Activated T-cell treated with anti-CD3 and anti-CD28 coated beads for 24 hours (primary cell): ENCODE data around the gene YTHDF2.
"Not testable (repeated sequence)": the region's sequence is repeated elsewhere in the genome, so short reads cannot be mapped to it uniquely, and the experiment has no call there.

Source experiments
- DNase-seq: peaks from one replicate; pipeline ENCODE4 v3.0.0-alpha.2; 2020; ENCODE audit warnings: low read depth

The YTHDF2 gene

DNA sequence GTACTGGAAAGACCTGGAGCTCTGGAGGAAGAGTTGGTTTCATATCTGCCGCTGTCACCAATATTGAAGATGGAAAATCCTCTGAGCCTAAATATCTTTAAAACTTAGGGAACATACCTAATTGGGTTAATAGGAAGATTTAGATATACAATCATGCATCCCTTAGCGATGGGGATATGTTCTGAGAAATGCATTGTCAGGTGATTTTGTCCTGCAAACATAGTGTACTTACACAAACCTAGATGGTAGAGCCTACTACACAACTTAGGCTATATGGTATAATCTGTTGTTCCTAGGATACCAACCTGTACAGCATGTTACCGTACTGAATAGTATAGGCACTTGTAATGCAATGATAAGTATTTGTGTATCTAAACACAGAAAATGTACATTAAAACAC lies 22.5 kb downstream of the YTHDF2 start:
- no peak for DNase-seq

DNA sequence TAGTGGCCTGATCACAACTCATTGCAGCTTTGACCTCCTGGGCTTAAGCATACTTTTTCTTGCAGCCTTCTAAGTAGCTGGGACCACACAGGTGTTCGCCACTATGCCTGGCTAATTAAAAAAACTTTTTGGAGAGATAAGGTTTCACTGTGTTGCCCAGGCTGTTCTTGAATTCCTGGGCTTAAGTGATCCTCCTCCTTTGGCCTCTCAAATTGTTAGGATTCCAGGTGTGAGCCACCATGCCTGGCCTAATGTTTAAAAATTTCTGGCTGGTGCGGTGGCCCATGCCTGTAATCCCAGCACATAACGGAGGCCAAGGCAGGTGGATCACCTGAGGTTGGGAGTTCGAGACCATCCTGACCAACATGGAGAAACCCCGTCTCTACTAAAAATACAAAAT lies 24.4 kb downstream of the YTHDF2 start:
- DNase-seq = no peak

DNA sequence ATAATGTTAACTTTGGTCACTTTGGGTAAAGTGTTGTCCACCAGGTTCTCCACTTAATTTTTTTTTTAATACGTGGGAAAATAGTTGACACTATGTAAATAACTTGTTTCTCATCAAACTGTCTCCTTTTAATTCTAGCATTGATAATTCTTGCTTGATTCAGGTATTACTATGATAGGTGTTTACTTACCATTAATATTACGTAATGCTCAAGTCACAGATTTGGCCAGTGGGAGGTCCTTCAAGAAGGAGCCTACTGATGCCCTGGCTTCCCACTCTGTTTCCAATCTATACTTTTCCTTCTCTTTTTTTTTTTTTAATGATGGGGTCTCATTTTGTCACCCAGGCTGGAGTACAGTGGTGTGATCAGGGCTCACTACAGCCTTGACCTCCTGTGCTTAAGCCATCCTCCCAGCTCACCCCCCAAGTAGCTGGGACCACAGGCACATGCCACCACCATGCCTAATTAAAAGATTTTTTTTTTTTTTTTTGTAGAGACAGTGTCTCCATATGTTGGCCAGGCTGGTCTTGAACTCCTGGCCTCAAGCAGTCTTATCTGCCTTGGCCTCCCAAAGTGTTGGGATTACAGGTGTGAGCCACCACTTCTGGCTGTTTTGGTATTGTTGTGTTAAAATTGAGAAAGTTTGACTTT lies 29.9 kb downstream of the YTHDF2 start:
- DNase-seq = no peak

DNA sequence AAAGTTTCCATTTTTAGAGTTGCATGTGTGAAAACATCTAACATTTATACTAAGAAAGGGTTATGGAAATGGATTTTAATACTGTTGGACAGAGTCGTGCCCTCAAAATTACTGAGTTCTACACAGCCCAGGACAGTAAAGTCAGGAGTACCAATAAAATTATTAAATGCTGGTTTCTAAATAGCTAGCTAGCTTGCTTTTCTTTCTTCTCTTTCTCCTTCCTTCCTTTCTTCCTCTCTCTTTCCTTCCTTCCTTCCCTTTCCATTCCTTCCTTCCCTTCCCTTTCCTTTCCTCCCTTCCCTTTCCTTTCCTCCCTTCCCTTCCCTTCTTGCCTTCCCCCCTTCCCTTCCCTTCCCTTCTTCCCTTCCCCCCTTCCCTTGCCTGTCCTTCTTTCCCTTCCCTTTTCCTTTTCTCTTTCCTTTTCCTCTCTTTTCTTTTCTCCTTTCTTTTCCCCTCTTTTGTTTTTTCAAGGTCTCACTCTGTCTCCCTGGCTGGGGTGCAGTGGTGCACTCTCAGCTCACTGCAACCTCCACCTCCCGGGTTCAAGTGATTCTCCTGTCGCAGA lies 33.9 kb downstream of the YTHDF2 start:
- no peak for DNase-seq

DNA sequence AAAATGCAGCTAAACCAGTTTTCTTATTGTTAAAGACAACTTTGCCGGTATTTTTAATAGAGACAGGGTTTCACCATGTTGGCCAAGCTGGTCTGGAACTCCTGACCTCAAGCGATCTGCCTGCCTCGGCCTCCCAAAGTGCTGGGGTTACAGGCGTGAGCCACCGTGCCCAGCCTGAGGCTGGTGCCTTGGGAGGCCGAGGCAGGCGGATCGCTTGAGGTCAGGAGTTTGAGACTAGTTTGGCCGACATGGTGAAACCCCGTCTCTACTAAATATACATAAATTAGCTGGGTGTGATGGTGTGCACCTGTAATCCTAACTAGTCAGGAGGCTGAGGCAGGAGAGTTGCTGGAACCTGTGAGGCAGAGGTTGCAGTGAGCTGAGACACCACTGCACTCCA lies 35.2 kb downstream of the YTHDF2 start:
- not testable (repeated sequence) for DNase-seq

DNA sequence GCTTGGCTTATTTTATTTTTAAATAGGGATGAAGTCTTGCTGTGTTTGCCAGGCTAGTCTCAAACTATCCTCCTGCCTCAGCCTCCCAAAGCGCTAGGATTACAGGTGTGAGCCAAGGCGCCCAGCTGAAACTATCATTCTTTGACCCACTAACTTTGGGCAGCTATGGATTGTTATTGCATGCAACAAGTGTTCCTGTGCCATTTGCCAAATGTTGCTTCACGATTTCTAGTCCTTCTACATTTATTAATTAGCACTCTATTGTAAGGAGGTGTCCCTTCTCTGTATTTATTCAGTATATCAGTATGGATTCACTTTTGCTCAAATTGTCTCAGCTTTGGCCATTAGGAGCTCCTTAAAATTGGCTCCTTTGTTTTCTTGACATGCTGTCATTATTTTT lies 36.4 kb downstream of the YTHDF2 start:
- DNase-seq = no peak

DNA sequence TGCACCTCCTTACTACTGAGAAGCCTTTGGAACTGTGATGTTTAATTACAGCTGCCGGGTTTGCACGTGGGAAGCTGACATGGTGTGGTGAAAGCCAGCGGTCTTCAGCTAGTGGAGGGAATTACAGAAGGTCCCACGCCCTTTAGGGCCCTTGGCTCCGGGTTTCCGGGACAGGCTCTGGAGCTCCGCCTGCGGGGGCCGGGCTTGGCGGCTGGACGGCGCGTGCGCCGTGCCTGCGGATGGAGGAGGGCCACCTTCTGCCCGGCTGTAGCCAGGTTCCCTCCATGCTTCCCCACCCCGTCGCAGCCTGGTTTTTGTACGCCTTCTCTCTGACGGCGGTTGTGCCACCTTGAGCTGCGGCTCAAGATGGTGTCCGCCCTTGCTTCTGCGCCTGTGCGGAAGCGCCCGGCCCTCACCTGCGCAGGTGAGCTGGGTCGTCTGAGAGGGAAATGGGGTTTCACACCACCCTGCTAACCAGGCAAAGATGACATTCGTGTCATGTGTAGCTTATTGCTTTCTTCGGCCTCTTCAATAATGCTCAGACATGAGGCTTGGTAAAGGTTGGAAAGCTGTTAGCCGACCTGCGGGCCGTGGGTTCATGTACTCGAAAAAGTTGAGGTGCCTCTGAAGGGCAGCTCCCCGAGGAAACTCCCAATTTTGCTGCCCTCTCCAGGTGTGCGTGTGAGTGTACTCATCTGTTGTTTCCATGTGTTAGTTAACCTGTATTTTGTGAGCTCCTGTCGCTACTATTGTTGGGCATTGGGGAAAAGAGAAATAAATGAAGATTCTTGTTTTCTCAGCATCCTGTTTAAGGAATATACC lies 38.6 kb downstream of the YTHDF2 start:
- DNase-seq = peak; percentile 46

DNA sequence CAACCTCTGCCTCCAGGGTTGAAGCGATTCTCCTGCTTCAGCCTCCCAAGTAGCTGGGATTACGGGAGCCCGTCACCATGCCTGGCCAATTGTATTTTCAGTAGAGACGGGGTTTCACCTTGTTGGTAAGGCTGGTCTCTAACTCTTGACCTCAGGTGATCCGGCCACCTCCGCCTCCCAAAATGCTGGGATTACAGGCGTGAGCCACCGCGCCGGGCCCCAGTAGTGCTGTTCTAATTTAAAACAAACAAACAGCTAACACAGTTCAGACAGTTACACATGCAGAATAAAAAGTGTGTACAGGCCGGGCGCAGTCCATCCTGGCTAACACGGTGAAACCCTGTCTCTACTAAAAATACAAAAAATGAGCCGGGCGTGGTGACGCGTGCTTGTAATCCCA lies 39.6 kb downstream of the YTHDF2 start:
- no peak for DNase-seq

DNA sequence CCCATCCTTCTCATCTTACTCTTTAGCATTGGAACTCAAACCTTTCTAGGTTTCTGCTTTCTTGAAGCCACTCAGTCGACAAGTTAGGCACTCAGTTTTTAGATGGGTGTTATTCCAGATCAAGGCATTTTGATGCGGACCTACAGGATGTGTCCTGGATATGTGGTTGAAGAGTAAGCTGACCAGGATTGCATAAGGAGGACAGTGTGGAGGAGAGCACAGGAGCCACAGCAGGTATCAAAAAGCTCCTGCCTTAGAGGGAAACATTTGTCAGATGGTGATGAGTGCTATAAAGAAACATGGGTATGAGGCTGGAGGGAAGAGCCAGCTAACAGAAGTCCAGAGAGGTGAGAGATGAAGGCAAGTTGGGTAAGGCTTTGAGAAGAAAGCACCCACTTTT lies 41.3 kb downstream of the YTHDF2 start:
- no peak for DNase-seq

DNA sequence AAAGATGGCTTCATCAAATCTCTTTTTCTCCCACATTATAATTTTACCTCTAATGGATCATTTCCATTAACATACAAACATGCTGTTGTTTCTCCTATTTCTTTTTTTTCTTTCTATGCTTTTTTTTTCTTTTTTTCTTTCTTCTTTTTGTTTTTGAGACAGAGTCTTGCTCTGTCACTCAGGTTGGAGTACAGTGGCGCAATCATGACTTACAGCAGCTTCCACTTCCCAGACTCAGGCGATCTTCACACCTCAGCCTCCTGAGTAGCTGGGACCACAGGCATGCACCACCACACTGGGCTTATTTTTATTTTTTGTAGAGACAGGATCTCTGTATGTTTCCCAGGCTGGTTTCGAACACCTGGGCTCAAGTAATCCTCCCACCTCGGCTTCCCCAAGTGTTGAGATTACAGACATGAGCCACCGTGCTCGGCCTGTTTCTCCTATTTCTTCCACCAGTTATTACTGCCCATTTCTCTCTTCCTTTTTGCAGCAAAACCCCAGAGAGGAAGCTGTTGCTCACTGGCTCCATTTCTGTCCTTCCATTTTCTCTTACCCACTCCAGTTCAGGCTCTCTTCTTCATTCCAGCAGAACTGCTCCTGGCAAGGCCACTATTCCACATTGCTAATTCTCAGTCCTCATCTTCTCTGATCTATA lies 43.1 kb downstream of the YTHDF2 start:
- no peak for DNase-seq

DNA sequence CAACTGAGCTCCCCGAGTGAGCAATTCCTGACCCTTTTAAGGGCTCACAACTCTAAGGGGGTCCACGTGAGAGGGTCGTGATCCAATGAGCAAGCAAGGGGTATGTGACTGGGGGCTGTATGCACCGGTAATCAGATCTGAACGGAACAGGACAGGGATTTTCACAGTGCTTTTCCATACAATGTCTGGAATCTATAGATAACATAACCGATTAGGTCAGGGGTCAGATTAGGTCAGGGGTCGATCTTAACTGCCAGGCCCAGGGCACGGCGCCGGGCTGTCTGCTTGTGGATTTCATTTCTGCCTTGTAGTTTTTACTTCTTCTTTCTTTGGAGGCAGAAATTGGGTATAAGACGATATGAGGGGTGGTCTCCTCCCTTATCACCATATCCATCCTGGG lies 44.6 kb downstream of the YTHDF2 start:
- DNase-seq = no peak

DNA sequence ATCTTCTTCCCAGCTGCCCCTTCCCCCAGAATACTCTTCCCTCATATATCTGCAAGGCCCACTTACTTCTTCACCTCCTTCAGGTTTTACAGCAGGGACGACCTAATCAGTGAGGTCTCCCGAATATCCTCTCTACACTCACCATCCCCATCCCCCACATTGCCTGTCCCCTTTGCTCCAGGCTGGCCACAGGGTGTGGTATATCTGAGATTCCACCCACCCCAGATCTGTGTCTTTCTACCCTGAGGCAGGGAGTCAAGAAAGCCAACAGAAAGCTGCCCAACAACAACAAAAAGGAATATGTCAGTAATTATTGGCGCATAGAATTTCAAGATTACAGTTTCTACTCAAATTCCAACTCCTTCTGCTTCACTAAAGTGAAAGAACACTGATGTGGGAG lies 45.3 kb downstream of the YTHDF2 start:
- DNase-seq = no peak

DNA sequence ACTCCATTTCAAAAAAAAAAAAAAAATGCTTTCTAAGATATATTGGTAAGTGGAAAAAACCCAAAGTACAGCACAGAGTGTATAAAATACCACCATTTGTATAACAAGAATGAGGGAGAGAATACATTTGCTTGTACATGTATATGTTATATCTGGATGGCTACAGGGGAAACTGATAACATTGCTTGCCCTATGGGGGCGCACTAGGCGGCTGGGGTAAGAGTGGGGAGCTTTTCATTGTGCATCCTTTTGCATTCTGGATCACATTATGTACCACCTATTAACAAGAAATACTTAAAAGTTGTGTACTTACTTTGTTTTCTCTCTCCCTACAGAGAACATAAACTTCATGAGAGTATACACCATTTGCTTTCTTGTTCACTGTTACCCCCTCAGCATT lies 46.6 kb downstream of the YTHDF2 start:
- no peak for DNase-seq

DNA sequence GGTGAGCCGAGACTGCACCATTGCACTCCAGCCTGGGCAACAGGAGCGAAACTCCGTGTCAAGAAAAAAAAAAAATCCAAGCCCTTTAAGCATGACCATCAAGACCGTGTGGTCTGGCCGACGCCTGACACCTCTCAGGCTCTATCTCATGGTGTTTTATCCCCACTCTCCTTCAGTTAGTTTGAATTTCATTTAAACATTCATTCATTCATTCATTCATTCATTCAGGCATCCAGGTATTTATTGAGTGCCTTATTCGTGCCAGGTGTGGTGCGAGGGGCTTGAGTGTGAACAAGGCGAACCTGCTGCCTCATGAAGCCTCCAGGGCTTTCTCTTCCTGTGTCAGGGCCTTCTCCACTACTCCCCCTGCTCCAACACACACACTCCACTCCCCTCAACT lies 52.7 kb downstream of the YTHDF2 start:
- DNase-seq = no peak

DNA sequence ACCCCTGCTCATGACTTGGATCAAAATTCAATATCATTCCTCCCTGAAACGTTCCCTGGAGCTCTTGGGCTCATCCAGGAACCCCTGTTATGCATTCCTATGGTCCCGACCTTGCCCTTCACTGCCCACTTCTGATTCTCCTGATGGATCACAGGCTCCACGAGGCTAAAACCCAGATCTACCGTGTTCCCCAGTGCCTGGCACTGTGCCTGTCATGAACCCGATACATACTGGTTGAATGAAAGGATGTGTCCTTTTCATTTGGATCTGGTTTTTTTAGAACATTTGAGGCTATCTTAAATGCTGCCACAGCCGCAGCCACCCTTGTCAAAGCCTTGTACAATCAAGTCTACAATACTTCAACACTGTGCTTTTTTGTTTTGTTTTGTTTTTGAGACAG lies 53.1 kb downstream of the YTHDF2 start:
- no peak for DNase-seq

DNA sequence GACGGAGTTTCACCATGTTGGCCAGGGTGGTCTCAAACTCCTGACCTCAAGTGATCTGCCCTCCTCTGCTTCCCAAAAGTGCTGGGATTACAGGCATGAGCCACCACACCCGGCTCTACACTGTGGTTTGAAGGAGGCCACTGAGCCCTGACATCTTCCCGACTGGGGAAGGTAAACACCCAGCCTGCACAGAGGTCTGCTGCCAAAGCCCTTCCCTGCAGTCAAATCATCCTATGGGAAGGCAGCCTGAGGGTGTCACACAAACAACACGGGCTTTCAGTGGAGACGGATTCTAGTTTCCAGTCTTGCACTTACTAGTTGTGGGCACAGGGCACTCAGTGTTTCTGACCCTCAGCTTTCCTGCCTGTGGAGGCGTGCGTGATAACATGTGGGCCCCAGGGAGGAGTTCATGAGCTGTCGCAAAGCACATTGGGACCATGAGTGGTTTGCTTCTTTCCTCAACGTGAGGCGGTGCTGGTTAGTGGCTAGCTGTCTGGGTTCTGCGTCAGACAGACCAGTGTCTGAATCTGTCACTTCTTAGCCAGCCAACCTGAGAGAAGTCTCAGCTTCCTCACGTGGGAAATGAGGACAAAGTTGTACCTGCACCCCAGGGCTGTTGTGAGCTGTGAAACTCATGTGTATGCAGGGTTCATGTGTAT lies 53.8 kb downstream of the YTHDF2 start:
- DNase-seq = no peak

DNA sequence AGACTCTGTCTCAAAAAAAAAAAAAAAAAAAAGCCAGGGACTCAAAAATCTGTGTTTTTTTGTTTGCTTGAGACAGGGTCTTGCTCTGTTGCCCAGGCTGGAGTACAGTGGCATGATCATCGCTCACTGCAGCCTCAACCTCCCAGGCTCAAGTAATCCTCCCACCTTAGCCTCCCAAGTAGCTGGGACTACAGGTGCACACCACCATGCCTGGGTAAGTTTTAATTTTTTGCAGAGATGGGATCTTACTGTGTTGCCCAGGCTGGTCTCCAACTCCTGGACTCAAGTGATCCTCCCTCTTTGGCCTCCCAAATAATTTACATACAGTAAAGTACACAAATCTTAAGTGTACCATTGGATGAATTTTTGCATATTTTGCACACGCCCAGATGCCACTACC lies 55.2 kb downstream of the YTHDF2 start:
- not testable (repeated sequence) for DNase-seq

DNA sequence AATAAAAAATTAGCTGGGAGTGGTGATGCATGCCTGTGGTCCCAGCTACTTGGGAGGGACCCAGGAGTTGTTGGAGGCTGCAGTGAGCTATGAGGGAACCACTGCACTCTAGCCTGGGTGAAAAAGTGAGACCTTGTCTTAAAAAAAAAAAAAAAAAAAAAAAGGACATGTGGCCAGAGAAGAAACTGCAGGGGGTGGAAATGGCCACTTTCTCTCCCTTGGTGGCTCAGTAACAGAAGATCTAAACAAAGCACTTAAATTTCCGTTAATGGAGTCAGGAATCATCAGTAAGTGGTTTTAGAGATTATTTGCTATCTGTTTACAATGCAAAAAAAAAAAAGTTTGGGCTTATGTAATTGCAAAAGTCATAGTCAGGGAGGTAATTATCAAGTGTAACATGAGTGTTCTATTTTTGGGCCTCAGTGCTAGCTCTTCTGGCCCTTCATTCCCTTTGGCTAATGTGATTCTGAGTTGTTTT lies 55.9 kb downstream of the YTHDF2 start:
- DNase-seq = no peak

DNA sequence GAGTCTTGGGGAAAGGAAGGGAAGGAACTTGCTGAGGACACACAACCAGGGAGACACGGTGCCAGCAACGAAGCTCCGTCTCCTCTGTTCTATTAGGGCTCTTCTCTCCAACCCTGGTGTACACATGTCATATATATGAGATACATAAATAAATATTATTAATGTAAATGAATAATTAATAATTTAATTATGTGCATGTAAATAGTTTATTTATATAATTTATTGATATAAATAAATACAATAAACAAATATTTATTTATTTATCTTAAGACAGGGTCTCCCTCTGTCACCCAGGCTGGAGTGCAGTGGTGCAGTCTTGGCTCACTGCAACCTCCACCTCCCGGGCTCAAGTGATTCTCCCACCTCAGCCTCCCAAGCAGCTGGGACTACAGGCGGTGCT lies 57.8 kb downstream of the YTHDF2 start:
- DNase-seq = not testable (repeated sequence)

DNA sequence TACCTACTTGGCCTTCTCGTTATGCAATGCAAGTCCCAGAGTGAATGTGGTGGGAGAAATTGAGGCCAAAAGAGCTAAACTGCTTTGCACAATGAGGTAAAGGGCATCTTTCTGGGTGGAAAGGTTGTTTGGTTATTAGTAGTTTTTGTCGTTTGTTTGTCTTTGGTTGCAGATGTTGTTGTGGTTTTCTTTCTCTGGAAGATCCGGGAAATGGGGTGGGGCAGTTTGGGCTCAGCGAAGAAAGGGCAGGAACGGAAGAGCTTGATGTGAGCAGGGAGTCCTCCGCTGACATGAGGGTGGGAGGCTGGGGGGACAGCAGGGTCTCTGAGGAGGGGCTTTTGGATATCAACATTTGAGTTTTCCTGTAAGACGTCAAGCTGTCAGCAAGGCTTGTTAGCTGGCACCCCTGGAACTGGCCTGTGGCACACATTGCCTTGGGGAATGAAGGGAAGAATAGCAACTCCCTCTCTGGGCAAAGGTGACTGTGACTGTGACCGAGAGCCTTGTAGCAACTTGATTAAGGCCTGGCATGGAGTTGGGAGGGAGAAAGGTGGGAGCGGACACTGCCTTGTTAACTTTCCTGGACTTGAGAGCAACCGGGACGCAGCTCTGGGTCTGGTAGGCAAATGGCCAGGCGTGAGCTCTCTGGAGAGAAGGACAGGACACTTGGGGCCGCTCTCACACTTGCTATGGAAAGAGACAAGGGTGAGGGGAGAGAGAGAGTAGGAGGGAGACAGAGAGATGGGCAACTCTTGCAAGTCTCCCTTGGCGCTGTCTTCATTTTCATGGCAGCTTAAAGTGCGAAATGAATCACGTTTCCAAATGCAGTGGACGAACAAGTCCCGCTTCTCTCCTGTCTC lies 59.8 kb downstream of the YTHDF2 start:
- no peak for DNase-seq

DNA sequence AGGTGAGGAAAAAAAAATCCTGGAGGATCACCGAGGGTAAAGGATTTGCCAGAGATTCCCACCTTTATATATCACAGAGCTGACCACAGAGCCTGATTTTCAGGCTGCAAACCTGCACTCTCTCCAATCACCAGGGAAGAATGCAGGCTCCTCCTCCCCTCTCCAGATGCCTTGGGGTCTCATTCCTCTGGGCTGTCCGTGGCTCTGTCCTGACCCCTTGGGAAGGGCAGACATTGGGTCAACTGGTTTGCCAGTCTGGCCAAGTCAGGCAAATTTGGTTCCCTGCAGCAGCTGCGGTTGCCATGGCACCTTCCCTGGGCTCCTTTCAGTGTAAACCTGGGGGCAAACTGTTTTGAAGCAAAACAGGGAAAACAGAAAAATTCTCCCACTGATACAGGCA lies 63.6 kb downstream of the YTHDF2 start:
- DNase-seq = no peak
